Measurements from ENCODE around the gene EFHC2. TPM values are rescaled to one million over a fixed set of nuclear protein-coding genes. Genes with fewer than 3 reads are reported as not detected.

The EFHC2 gene
- total and polyA plus RNA-seq, 4 donors: 0.08 to 0.56 TPM; not detected in 2

DNA sequence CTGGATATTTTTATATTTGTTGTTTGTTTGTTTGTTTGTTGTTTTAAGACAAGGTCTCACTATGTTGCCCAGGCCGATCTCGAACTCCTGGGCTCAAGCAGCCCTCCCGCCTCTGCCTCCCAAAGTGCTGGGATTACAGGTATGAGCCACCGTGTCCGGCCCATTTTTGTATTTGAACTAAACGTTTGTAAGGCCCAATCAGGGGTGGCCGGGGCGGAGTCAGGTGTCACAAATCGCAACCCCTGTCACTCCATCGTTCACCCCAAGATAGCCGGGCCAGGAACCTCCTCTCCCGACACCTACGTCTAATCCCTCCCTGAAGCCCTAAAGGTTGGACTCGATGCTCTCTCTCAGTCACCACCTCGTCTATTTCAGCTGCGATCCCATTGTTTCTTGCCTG lies 722 bp upstream of the EFHC2 start:
- WGBS: 55% methylated on average over 16 of the region's 16 CpGs
- Histone ChIP-seq H3K36me3 (ENCODE audit: control insufficient read depth in 4 of 4, insufficient read depth in 3 of 4, low read depth in 1 of 4, low read length in 3 of 4) (no peaks in the 10 kb centered on the region), H3K9me3 (ENCODE audit: control insufficient read depth in 4 of 4, low read length in 3 of 4) (no peaks in the 10 kb centered on the region), H3K27ac (ENCODE audit: low read depth in 1 of 2, low read length in 2 of 2) (no peak overlapping the region), H3K4me3 (ENCODE audit: low read depth in 1 of 3, low read length in 3 of 3) (no peak overlapping the region), H3K27me3 (ENCODE audit: control insufficient read depth in 4 of 4, insufficient read depth in 4 of 4, low read length in 3 of 4) (no peaks in the 10 kb centered on the region), H3K9ac (ENCODE audit: low read depth in 1 of 2, low read length in 2 of 2) (no peak overlapping the region), H3K4me1 (ENCODE audit: control insufficient read depth in 4 of 4, insufficient read depth in 4 of 4, low read length in 3 of 4) (no peaks in the 10 kb centered on the region)
- DNase-seq (ENCODE audit: low spot score): no peak
- TF ChIP-seq RXRA (IDR thresholded peaks at IDR 0.05) (no peak), YY1 (IDR thresholded peaks at IDR 0.05) (no peak)

DNA sequence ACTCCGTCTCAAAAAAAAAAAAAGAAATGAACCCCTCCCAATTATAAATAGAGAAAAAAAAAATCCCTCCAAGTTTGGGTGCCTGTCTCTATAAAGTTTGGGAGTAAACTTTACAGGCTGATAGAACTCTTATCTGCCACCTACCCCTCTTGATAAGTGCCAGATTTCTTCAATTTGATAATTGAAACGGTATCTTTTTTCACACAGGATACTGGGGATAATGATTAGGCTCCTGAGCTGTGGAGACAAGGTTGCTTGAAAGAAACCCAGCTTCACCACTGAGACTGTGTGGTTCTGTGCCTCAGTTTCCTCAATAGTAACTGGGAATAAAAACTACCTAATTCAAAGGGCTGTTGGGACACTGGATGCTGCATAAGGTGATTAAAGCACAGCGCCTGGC lies 606 bp downstream of the EFHC2 start:
- H3K27ac ChIP-seq (ENCODE audit: low read depth in 1 of 2, low read length in 2 of 2): no peak overlapping the region
- no peaks in the 10 kb centered on the region for H3K9me3 ChIP-seq (ENCODE audit: control insufficient read depth in 4 of 4, low read length in 3 of 4)
- no peak for DNase-seq (ENCODE audit: low spot score)
- H3K27me3 ChIP-seq (ENCODE audit: control insufficient read depth in 4 of 4, insufficient read depth in 4 of 4, low read length in 3 of 4): no peaks in the 10 kb centered on the region
- 53% methylated on average over 3 of the region's 3 CpGs for WGBS
- no peaks in the 10 kb centered on the region for H3K36me3 ChIP-seq (ENCODE audit: control insufficient read depth in 4 of 4, insufficient read depth in 3 of 4, low read depth in 1 of 4, low read length in 3 of 4)
- TF ChIP-seq GABPA (IDR thresholded peaks at IDR 0.05 in 1 of 2, conservative IDR thresholded peaks at IDR 0.05 in 1 of 2) (no peak), SP1 (IDR thresholded peaks at IDR 0.05) (no peak), FOXA1 (IDR thresholded peaks at IDR 0.05) (no peak), HNF4A (conservative IDR thresholded peaks at IDR 0.05) (no peak), TAF1 (conservative IDR thresholded peaks at IDR 0.05) (no peak), RAD21 (IDR thresholded peaks at IDR 0.05) (no peak), YY1 (IDR thresholded peaks at IDR 0.05) (no peak)
- TF ChIP-seq, protein P1, sequence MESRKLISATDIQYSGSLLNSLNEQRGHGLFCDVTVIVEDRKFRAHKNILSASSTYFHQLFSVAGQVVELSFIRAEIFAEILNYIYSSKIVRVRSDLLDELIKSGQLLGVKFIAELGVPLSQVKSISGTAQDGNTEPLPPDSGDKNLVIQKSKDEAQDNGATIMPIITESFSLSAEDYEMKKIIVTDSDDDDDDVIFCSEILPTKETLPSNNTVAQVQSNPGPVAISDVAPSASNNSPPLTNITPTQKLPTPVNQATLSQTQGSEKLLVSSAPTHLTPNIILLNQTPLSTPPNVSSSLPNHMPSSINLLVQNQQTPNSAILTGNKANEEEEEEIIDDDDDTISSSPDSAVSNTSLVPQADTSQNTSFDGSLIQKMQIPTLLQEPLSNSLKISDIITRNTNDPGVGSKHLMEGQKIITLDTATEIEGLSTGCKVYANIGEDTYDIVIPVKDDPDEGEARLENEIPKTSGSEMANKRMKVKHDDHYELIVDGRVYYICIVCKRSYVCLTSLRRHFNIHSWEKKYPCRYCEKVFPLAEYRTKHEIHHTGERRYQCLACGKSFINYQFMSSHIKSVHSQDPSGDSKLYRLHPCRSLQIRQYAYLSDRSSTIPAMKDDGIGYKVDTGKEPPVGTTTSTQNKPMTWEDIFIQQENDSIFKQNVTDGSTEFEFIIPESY (IDR thresholded peaks at IDR 0.05): no peak
- TF ChIP-seq, protein P2, sequence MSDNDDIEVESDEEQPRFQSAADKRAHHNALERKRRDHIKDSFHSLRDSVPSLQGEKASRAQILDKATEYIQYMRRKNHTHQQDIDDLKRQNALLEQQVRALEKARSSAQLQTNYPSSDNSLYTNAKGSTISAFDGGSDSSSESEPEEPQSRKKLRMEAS (IDR thresholded peaks at IDR 0.05): no peak
- TF ChIP-seq, protein P3, sequence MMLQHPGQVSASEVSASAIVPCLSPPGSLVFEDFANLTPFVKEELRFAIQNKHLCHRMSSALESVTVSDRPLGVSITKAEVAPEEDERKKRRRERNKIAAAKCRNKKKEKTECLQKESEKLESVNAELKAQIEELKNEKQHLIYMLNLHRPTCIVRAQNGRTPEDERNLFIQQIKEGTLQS (IDR thresholded peaks at IDR 0.05): no peak
- TF ChIP-seq, protein P4, sequence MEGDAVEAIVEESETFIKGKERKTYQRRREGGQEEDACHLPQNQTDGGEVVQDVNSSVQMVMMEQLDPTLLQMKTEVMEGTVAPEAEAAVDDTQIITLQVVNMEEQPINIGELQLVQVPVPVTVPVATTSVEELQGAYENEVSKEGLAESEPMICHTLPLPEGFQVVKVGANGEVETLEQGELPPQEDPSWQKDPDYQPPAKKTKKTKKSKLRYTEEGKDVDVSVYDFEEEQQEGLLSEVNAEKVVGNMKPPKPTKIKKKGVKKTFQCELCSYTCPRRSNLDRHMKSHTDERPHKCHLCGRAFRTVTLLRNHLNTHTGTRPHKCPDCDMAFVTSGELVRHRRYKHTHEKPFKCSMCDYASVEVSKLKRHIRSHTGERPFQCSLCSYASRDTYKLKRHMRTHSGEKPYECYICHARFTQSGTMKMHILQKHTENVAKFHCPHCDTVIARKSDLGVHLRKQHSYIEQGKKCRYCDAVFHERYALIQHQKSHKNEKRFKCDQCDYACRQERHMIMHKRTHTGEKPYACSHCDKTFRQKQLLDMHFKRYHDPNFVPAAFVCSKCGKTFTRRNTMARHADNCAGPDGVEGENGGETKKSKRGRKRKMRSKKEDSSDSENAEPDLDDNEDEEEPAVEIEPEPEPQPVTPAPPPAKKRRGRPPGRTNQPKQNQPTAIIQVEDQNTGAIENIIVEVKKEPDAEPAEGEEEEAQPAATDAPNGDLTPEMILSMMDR (IDR thresholded peaks at IDR 0.05; ENCODE audit: low read depth, low read length, missing input control): no peak
- H3K4me3 ChIP-seq (ENCODE audit: low read depth in 1 of 3, low read length in 3 of 3): no peak overlapping the region
- H3K4me1 ChIP-seq (ENCODE audit: control insufficient read depth in 4 of 4, insufficient read depth in 4 of 4, low read length in 3 of 4): no peaks in the 10 kb centered on the region
- H3K9ac ChIP-seq (ENCODE audit: low read depth in 1 of 2, low read length in 2 of 2): no peak overlapping the region

DNA sequence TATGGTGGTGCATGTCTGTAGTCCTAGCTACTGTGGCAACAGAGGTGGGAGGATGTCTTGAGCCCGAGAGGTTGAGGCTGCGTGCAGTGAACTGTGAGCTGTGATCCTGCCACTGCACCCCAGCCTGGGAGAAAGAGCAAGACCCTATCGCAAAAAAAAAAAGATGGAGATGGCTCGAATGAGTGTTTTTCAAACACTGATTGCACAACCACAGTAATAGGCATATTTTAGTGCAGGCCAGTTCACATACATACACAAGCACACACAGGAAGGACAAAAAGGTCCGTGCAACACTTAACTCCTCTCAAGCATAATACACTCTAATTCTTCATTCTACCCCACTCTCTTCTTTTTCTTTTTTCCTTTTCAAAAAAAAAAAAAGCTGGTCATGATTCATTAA lies 5.1 kb downstream of the EFHC2 start:
- H3K4me3 ChIP-seq (ENCODE audit: low read depth in 1 of 3, low read length in 3 of 3): no peak overlapping the region
- no peak for DNase-seq (ENCODE audit: low spot score)
- TF ChIP-seq EGR1 (IDR thresholded peaks at IDR 0.05; ENCODE audit: low read depth in 2 of 2): no peak
- TF ChIP-seq JUND (IDR thresholded peaks at IDR 0.05): no peak
- no peak for TF ChIP-seq HNF4A (conservative IDR thresholded peaks at IDR 0.05)

More for the DNA sequence above, 5.1 kb downstream of the EFHC2 start:
- 79% methylated on average over 5 of the region's 5 CpGs for WGBS
- Histone ChIP-seq H3K36me3 (ENCODE audit: control insufficient read depth in 4 of 4, insufficient read depth in 3 of 4, low read depth in 1 of 4, low read length in 3 of 4) (no peaks in the 10 kb centered on the region), H3K27ac (ENCODE audit: low read depth in 1 of 2, low read length in 2 of 2) (no peak overlapping the region), H3K4me1 (ENCODE audit: control insufficient read depth in 4 of 4, insufficient read depth in 4 of 4, low read length in 3 of 4) (no peaks in the 10 kb centered on the region), H3K9me3 (ENCODE audit: control insufficient read depth in 4 of 4, low read length in 3 of 4) (no peaks in the 10 kb centered on the region), H3K9ac (ENCODE audit: low read depth in 1 of 2, low read length in 2 of 2) (no peak overlapping the region), H3K27me3 (ENCODE audit: control insufficient read depth in 4 of 4, insufficient read depth in 4 of 4, low read length in 3 of 4) (no peaks in the 10 kb centered on the region)

All from liver (tissue), 9 donors.